Calu3 (cell line): ENCODE data around the gene TEX11. TPM values are rescaled to one million over a fixed set of nuclear protein-coding genes. Genes with fewer than 3 reads are reported as not detected.

ENCODE experiments used
- BruUV-seq: library from RNA; stranded (reverse); fragments of 400-500 nt; replicated peaks from 2 replicates; lab custom pipeline; 2021; lab: Mats Ljungman, UMichigan
- CTCF ChIA-PET: fragments of 300-600 bp; sonication (Branson Sonifier 250); formaldehyde crosslinking; loops from one replicate; lab custom pipeline; 2022; ENCODE audit warnings: antibody characterized with exemption; lab: Charles Lee
- DNase-seq: peaks from one replicate; pipeline ENCODE4 v3.0.0; 2022
- H3K27ac Mint-ChIP-seq: one replicate; pipeline ENCODE4 v1.8.0; 2022; ENCODE audit warnings: mixed read lengths; ENCODE audit not compliant: unreplicated experiment
- H3K27me3 Mint-ChIP-seq: one replicate; pipeline ENCODE4 v1.8.0; 2022; ENCODE audit warnings: mixed read lengths; ENCODE audit not compliant: unreplicated experiment
- H3K36me3 Mint-ChIP-seq: one replicate; pipeline ENCODE4 v1.8.0; 2022; ENCODE audit warnings: mild to moderate bottlenecking, moderate library complexity, mixed read lengths; ENCODE audit not compliant: insufficient read depth, unreplicated experiment
- H3K4me1 Mint-ChIP-seq: one replicate; pipeline ENCODE4 v1.8.0; 2022; ENCODE audit warnings: mild to moderate bottlenecking, low read depth, mixed read lengths; ENCODE audit not compliant: unreplicated experiment
- H3K4me3 Mint-ChIP-seq: one replicate; pipeline ENCODE4 v1.8.0; 2022; ENCODE audit warnings: mild to moderate bottlenecking, low read depth, moderate library complexity, mixed read lengths; ENCODE audit not compliant: unreplicated experiment
- H3K9me3 Mint-ChIP-seq: one replicate; pipeline ENCODE4 v1.8.0; 2022; ENCODE audit warnings: low read depth, mixed read lengths; ENCODE audit not compliant: unreplicated experiment
- CTCF ChIP-seq: fragments of 200-600 bp; IDR thresholded peaks from one replicate; pipeline ENCODE4 v1.8.0; 2022; ENCODE audit warnings: antibody characterized with exemption; ENCODE audit not compliant: unreplicated experiment
- intact Hi-C: fragments of 100-400 bp; cut with micrococcal nuclease; formaldehyde crosslinking; loops from one replicate; pipeline ENCODE4 v1.10.0; 2022; ENCODE audit not compliant: unreplicated experiment
- total RNA-seq: library from RNA; stranded (reverse); gene quantifications from 2 replicates; pipeline ENCODE4 v1.2.3, GENCODE V29; 2022

The TEX11 gene
- total RNA-seq, 1 experiment from 2014 or later = not detected

GRCh38 chrX:70552130-70552704 is 356.3 kb downstream of the TEX11 start:
- no peak for TF ChIP-seq CTCF
- DNase-seq = no peak
- no peak overlapping the region for H3K27ac Mint-ChIP-seq
- no TSS peak for BruUV-seq
- H3K4me1 Mint-ChIP-seq = peaks cover 16% of the 10 kb centered on the region
- CTCF ChIA-PET = no interaction called here
- no peaks in the 10 kb centered on the region for H3K27me3 Mint-ChIP-seq
- intact Hi-C loops = loop anchor here (5.0 kb wide), 1 partner anchor 75 kb away; no protein-coding TSS in a partner anchor
- no peaks in the 10 kb centered on the region for H3K36me3 Mint-ChIP-seq
- no peaks in the 10 kb centered on the region for H3K9me3 Mint-ChIP-seq
- no peak overlapping the region for H3K4me3 Mint-ChIP-seq

DNA sequence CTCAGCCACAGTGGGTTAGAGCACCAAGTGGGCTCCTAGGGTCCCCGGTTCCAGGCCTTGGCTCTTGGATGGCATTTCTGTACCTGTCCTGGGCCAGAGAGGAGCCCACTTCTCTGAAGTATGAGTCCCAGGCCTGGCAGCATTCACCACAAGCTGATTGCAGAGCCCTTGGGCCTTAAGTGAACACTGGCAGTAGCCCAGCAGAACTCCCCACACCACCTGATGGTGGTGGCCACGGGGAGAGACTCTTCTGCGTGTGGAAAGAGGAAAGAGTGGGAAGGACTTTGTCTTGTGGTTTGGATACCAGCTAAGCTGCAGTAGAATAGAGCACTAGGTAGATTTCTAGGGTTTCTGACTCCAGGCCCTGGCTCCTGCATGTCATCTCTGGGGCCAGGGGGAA is 359.1 kb downstream of the TEX11 start:
- H3K36me3 Mint-ChIP-seq = no peaks in the 10 kb centered on the region
- peaks cover 14% of the 10 kb centered on the region for H3K4me1 Mint-ChIP-seq
- CTCF ChIA-PET = no interaction called here

DNA sequence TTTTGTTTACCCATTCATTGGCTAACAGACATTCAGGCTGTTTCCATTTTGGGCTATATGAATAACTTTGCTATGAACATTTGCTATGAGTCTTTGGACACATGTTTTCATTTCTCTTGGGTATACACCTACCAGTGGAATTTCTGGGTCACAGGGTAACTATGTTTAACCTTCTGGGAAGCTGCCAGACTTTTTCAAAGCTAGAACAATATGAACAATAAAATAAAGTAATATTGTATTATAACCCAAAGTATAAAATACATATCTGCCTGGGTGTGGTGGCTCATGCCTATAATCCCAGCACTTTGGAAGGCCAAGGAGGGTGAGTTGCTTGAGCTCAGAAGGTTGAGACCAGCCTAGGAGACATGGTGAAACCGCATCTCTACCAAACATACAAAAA is 373.3 kb downstream of the TEX11 start:
- no peaks in the 10 kb centered on the region for H3K36me3 Mint-ChIP-seq
- intact Hi-C loops = no loop called here
- peaks cover 2% of the 10 kb centered on the region for H3K9me3 Mint-ChIP-seq
- CTCF ChIA-PET = no interaction called here
- H3K4me3 Mint-ChIP-seq = no peak overlapping the region
- no peaks in the 10 kb centered on the region for H3K4me1 Mint-ChIP-seq
- H3K27ac Mint-ChIP-seq = no peak overlapping the region
- no TSS peak for BruUV-seq
- DNase-seq = no peak
- TF ChIP-seq CTCF = no peak
- H3K27me3 Mint-ChIP-seq = peaks cover 17% of the 10 kb centered on the region

More for the DNA sequence above, 359.1 kb downstream of the TEX11 start:
- Mint-ChIP-seq H3K4me3 (no peak overlapping the region), H3K27me3 (no peaks in the 10 kb centered on the region), H3K9me3 (no peaks in the 10 kb centered on the region), H3K27ac (no peak overlapping the region)
- no TSS peak for BruUV-seq
- no peak for DNase-seq
- no peak for TF ChIP-seq CTCF
- intact Hi-C loops = no loop called here

GRCh38 chrX:70527610-70528345 is 380.7 kb downstream of the TEX11 start:
- CTCF ChIA-PET = interaction anchor here (0.7 kb wide), 1 partner anchor 1543 kb away, joined by 3 read pairs; no protein-coding TSS in a partner anchor
- peaks cover 6% of the 10 kb centered on the region for H3K36me3 Mint-ChIP-seq
- H3K27me3 Mint-ChIP-seq = no peaks in the 10 kb centered on the region
- no peak for DNase-seq
- no peak for TF ChIP-seq CTCF
- H3K9me3 Mint-ChIP-seq = no peaks in the 10 kb centered on the region
- no peak overlapping the region for H3K27ac Mint-ChIP-seq
- intact Hi-C loops = loop anchor here (5.0 kb wide), 1 partner anchor 50 kb away; no protein-coding TSS in a partner anchor
- peaks cover 29% of the 10 kb centered on the region for H3K4me1 Mint-ChIP-seq
- no peak overlapping the region for H3K4me3 Mint-ChIP-seq
- no TSS peak for BruUV-seq
